ENCODE data around the gene FNDC5. TPM values are rescaled to one million over a fixed set of nuclear protein-coding genes. Genes with fewer than 3 reads are reported as not detected.

FNDC5 gene
- total and polyA plus RNA-seq, 2 of the 13 experiments (the other 11 are each of a cell fraction or from before 2014, with no cell fraction given): 1.4 to 3.1 TPM

GRCh38 chr1:32817815-32818786 lies 52.6 kb downstream of the FNDC5 start (continued):
- TF ChIP-seq USF2 (IDR thresholded peaks at IDR 0.05; ENCODE audit: low read depth, low read length): no peak
- TF ChIP-seq USF2 (CRISPR knock-in tag; IDR thresholded peaks at IDR 0.05; ENCODE audit: borderline replicate concordance): no peak
- TF ChIP-seq RORA (CRISPR knock-in tag; IDR thresholded peaks at IDR 0.05): no peak
- no peak for TF ChIP-seq ZNF256 (CRISPR knock-in tag; conservative IDR thresholded peaks at IDR 0.05)
- TF ChIP-seq HNRNPH1 (optimal IDR thresholded peaks at IDR 0.05; ENCODE audit: low read depth, low read length): no peak
- TF ChIP-seq SPEN (CRISPR knock-in tag; IDR thresholded peaks at IDR 0.05; ENCODE audit: low read depth): peak; percentile 59; the same call in 1 of the 2 replicates
- TF ChIP-seq CENPX (CRISPR knock-in tag; IDR thresholded peaks at IDR 0.05): no peak
- TF ChIP-seq ZNF766 (CRISPR knock-in tag; IDR thresholded peaks at IDR 0.05; ENCODE audit: borderline replicate concordance): no peak
- TF ChIP-seq E2F2 (CRISPR knock-in tag; IDR thresholded peaks at IDR 0.05; ENCODE audit: borderline replicate concordance): 0 out of 2 replicates have a peak, but pooled peaks have one; percentile 9
- TF ChIP-seq PATZ1 (CRISPR knock-in tag; IDR thresholded peaks at IDR 0.05): peak; percentile 83
- TF ChIP-seq CCDC6 (CRISPR knock-in tag; IDR thresholded peaks at IDR 0.05): no peak
- TF ChIP-seq ZNF589 (CRISPR knock-in tag; conservative IDR thresholded peaks at IDR 0.05): no peak; the same call in 1 of the 2 replicates
- no peak; the same call in 1 of the 2 replicates for TF ChIP-seq ZNF672 (CRISPR knock-in tag; IDR thresholded peaks at IDR 0.05)
- TF ChIP-seq ZNF891 (CRISPR knock-in tag; IDR thresholded peaks at IDR 0.05): peak; percentile 55; the same call in 1 of the 2 replicates
- no peak for TF ChIP-seq ZNF432 (CRISPR knock-in tag; IDR thresholded peaks at IDR 0.05; ENCODE audit: borderline replicate concordance)
- no peak for TF ChIP-seq MXD1 (CRISPR knock-in tag; IDR thresholded peaks at IDR 0.05)
- TF ChIP-seq SIX4 (CRISPR knock-in tag; IDR thresholded peaks at IDR 0.05): peak; percentile 26; the same call in 1 of the 2 replicates
- no peak for TF ChIP-seq TCF12 (IDR thresholded peaks at IDR 0.05)
- TF ChIP-seq TCF12 (CRISPR knock-in tag; IDR thresholded peaks at IDR 0.05): peak; percentile 67; the same call in 1 of the 2 replicates
- TF ChIP-seq SIN3A (IDR thresholded peaks at IDR 0.05; ENCODE audit: borderline replicate concordance, low read depth, low read length): peak; percentile 61; the same call in 1 of the 2 replicates
- no peak for TF ChIP-seq ATF6 (CRISPR knock-in tag; conservative IDR thresholded peaks at IDR 0.05)
